HTERT RPE-1 (cell line): ENCODE measurements around the gene SLC25A26.

ENCODE experiments used
- in situ Hi-C: fragments of 300-500 bp; cut with MboI; formaldehyde crosslinking; loops from 4 replicates; pipeline ENCODE4 v1.14.3; 2020; ENCODE audit warnings: low sequenced_read_pairs

Gene SLC25A26

DNA sequence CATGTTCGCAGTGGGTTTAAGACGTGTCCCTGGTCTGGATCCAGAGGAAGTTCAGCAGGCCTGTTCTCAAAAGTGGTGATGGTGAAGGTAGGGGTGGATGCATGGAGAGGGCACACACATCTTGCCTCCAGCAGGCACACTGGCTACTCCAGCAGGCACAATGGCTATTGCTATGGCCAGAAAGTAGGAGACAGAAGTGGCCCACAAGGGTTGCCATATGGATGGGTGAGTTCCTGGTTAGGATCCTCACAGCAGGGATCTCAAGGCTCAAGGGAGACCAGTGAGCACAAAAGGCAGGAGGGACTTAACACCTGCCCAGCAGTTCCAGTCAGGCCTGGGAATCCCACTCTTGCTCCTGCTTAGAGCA is 172.1 kb downstream of the SLC25A26 start:
- in situ Hi-C loops: no loop called here

DNA sequence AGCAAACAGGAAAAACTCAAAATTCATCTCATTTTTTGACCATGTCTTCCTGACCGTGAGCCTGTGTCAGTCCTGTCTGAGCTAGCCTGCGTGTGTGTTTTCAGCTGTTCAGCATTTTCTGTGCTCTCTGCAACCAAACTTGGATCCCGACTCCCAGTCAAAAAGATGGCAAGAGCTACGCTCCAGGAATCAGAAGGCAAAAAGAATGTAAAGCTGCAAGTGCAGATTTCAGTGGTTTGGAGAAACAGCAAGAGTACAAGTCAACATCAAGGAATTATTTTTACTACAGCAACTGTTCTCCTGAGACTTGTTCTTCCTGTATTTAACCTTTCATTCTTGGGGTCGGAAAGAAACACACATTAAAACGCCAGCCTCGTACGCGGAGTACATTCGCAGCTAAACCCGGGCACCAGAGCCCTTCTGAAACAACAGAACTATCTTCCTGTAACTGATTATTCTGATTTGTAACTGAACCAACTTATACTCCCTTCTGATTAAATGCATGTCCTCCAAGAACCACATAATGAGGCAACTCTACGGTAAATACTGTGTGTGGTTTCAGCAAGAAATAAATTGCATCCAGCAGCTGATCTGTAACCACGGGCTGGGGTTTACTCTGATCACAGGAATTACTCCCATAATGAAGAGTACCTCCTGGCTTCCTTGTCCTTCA is 172.7 kb downstream of the SLC25A26 start:
- in situ Hi-C loops: no loop called here

DNA sequence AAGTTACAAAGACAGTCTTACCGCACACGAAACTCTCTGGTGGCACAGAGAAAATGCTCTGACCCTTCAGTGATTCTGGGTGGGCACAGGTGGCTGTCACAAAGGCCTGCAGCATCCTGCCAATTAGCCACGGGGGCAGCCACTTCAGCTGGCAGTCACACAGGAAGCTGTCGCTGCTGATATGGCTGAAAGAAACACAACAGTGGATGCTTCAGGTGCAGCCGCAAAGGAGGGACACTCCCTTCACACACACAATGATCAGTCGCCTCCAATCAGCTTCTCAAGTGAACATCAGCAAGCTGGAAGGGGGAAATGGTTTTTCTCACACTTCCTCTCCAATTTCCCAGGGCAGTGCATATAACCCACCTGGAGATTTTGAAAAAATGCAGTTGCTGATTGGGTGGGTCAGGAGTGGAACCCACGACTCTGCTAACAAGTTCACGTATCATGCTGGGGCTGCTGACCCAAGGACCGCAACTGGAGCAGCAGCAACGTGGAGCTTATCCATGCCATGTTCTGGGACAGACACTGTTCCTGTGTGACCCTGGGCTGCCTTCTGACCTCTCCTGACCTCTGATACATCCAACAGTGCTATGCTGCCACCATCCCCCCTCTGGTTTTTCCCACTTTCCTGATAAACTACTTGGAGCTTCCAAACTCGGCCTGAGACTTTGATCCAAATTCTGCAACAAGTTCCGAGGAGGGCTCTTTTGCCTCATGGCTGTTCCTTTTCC is 173.4 kb downstream of the SLC25A26 start:
- in situ Hi-C loops: no loop called here

DNA sequence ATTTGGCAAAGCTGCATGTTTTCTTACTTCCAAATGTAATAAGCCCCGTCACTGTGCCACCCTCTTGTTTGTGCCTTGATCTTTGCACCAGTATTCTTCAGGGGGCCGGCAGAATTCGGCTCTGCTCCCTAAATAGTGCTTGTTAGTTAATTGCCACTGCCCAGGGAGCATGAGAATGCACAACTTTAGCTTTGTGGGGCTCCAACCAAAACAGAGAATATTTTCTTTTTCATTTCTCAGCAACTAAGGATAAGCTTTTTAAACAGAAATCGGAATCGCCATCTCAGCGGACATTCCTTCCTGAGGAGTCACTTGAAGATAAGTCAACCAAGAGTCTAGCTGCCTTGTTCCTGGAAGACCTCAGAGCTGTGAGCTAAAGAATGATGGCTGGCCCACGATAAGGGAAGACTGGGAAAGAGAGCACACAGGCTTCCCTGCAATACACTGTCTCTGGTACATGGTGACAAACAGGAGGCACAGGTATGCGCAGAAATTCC is 174.0 kb downstream of the SLC25A26 start:
- in situ Hi-C loops: no loop called here

DNA sequence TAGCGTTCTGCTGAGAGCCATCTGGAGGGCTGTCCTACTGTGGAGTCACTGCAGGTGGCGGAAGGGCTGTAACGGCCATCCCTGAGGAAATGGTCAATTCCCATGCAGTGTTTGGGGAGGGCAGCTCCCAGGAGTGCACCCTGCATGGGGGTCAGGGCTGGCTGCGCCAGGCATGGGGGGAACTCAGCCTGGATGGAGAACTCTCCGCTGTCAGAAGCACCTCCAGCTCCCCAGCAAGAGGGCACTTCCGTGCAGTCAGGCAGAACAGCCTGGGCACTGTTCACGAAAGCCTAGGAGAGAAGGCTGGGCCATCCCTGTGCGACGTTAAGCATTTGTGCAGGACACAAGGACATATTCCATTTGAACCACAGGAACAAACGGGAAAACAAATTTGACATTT is 174.8 kb downstream of the SLC25A26 start:
- in situ Hi-C loops: no loop called here

DNA sequence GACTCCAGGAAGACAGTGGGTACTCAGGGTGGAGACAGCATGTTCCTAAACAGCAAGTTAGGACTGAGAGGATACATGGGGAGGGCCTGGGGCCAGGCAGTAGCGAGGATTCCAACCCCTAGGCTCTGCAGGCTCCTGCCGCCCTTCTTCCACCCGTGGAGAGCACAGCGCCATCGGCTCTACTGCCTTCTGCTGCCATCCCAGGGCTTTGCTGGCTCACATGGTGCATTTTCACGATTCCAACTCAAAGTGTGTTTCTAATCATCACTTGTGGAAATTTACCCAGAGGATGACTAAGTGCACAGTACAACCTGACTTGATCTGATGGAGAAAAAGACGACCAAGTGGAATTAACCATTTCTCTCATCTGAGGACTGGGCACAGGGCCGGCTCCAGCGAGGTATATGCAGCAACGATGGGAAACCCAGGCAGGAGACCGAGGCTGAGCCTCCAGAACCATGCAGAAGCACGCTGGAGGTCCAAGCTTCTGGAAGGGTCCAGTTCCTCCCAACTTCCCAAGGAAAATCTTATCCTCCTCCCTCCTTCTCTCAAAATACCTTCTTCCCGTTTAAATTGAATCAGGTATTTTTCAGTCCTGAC is 175.5 kb downstream of the SLC25A26 start:
- in situ Hi-C loops: no loop called here

DNA sequence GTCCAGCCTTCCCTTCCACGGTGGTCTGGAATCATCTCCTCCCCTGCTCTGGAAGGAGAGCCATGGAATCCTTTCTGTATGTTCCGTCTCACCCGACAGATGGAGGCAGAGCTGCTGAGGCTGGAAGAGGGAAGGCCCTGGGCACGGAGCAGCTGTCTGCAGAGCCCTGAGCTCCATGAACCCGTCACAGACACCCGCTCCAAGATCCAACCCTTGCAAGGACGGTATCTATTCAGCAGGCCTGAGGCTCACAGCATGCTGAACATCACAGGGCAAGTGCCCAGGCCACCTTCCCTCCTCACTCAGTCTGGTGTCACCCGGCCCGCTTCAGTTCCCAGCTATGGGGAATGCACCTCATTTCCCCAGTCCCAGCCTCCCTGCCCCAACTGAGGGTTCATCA is 176.1 kb downstream of the SLC25A26 start:
- in situ Hi-C loops: no loop called here

DNA sequence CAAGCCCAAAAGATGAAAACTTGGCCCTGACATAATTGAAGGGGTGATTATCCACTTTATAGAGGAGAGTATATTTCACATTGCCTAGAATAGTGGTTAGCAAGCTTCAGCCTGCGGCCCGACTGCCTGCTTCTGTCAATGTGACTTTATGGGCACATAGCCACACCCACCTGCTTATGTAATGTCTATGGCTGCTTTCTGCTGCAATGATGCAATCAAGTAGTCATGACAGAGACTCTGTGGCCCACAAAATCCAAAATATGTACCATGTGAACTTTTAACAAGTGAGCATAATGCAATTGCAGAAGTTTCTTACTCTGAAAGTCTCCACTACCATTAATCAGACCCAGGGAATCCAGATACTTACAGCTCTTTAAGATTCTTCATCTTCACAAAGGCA is 176.9 kb downstream of the SLC25A26 start:
- in situ Hi-C loops: no loop called here

DNA sequence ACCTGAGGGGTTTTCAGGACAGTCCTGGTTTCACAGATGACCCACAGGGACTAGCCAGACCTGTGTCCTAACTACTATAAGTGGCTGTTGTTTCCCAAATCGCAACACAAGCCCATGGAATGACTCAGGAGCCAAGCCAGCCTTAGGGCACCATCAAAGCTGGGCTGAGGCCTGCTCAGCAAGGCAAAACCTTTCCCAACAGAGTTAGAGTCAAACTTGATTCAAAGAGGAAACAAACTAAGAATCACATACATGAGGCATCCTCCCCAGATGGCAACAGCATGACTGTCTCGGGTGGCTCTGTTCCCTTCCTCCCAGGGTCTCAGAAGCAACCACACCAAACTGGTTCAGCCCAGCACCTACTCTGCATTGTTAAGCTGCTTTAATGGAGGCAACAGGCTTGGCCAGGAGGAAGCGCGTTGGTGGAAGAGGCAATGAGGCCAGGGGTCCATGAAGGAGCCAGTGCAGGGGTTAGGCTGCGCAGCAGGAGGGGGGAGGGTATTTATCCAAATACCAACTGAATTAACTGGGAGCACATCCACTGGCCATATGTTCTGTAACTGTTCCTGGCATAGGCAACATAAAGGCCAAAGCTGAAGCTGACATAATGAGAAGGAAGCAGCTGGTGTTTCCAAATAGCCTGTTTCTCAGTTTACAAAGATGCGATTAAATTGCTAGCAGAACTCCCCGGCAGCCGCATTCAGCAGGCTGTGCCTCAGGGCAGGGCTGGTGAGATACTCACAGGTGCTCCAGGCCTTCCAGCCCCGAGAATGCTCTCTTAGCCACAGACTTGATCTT is 177.6 kb downstream of the SLC25A26 start:
- in situ Hi-C loops: no loop called here

DNA sequence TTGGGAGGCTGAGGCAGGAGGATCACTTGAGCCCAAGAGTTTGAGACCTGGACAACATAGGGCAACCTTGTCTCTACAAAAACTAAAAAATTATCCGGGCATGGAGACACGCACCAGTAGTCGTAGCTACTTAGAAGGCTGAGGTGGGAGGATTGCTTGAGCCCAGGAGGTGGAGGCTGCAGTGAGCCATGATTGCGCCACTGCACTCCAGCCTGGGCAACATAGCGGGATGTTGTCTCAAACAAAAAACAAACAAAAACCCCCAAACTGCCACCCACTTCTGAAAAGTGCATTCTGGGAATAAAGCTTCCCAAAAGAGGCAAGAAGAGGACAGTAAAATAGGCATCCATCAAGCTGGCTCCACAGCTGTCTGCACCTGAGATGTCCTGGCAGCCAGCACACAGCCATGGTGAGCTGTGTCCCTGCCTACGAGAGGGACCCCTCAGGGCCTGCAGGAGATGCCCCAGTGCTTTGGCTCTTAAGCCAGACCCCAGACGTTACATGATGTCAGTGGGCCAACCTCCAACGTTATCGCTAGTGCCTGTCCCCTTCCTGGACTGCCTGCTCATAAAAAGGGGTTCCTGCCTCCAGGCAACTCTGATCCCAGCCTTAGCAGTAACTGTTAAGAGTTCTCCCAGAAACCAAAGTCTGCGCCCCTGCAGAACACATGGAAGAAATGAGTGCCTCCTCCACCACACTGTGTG is 178.9 kb downstream of the SLC25A26 start:
- in situ Hi-C loops: no loop called here

DNA sequence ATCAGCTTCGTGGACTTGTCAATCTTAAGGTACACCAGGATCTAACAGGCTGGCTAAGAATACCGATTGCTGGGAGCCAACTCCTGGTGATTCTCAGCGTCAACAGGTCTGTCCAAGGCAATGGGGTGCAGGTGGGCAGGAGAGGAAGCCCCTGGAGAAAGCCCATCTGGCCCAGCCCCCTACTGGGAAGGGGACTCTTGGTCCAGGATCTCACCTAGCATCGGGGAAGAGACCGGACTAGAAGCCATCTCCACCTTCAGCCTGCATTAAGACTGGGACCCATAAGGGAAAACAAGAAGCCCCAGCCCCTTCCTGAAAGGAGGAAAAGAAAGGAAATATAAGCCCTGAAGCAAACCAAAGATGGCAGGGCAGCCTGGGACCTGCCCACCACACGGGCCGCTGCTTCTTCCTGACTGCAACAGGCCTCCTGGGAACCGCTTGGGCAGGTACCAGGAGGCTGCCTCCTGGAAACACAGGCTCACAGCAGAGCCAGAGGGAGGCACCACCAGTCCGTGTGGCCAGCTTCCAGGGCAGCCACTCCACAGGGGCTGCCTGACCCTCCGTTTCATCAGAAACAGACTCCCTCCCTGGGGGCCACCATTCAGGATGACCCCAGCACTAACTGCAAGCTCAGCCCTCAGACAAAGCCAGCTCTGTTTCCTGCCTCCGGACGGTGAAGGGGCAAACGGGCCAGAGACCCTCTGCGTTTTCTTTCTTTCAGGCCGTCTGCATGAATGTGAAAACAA is 179.8 kb downstream of the SLC25A26 start:
- in situ Hi-C loops: no loop called here

DNA sequence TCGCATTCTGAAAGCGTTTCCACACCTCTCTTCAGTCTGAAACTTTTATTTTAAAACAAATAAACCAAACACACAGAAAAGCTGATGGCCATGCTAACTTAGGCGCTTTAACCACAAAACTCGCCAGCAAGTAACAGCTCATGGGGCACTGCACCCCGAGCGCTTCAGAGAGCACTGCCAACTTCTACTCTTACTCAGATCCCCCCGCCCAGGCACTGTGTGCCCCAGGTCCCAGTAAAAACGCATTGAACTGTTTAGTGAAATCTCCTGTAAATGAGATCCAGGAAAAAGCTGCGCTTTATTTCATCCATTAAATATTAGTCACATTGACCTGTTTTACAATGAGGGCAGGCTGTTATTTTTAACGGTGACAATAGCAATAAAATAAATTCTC is 180.4 kb downstream of the SLC25A26 start:
- in situ Hi-C loops: no loop called here

DNA sequence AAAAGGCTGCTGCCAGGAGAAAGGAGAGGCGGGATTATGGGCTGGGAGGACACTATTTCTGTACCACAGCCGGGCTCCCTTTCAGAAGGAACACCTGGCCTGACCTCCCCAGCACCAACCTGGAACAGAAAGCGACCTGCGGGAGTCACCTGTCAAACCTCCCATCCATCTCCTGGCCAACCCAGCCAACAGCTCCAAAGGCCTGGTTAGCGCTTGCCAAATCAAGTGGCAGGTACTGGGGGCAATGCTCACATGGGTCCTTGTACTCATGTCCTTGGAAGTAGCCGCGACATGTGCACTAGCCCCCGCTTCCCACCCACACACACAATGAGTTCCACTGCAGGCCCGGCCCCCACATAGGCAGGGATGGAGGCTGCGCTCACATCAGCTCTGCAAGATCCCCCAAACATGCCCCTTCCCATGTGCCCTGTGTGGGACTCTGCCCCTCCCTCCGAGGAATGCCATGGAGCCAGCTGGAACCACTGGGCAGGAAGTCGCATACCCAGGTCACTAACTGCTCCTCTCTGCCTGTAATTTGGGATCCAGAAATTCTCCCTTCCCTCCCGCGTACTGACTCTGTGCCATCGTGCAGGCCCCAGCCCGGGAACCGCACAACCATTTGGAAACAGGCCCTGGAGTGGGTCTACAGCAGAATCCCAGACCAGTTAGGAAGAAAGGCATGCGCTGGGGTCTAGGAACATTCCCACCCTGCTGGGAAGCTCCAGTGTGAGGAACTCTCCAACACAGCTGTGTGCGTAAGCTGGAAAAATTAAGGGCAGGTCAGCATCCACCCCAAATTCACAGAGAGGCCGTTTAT is 181.1 kb downstream of the SLC25A26 start:
- in situ Hi-C loops: no loop called here

DNA sequence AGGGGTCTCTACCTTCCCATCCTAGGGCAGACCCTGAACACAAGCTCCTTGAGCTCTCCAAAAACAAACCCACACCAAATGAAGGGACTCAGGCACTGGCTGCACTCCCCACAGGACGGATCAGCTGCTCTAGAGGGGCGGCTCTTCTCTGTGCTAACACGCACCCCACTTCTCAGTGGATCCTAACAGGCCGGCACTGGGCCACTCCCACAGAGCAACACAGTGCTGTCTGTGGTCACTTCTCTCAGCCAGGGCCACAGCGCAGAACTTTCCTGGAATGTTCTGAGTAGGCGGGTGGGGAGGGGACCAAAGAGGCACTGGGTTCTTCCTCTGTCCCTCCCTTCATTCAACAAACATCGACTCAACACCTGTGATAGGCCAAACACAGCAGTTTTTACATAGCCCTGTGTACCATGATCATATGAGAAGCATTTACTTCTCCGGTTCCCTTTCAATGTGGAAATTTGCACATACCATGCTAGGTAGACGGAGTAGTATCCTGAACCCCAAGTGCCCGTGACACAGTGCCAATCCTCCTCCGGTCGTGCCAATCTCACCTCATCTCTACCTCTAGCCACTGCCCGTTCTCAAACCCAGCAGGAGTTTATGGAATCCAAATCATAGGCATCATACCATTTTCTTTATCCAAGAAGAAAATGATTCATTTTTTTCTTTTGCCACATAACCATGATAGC is 181.9 kb downstream of the SLC25A26 start:
- in situ Hi-C loops: no loop called here

DNA sequence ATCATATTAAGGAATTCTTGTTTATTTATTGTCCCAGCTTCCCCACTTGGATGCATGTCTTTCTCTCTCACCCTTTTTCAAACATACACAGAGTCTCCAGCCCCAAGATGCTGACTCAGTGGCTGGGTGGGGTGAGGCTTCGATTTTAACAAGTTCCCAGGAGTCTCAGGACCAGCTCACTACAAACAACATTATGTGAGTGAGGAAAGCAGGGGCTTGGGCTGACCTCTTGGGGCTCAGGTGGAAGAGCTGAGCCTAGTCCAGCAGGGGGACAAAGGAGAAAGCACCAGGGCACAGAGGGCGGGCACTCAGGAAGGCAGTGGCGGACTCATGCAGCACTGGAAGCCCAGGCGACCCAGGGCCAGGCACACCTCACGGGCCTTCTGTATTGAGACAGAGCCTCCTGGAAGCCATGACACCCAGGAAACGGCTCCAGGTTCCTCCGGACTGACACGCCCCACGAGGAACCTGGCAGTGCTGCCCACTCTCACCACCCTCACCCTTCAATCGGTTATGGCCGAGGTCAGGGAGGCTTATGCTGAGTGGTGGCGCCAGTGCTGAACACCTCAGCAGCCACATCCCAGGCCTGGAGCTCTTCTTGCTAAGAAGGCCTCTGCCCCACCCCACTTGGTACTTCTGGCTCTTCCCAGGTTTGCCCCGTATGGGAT is 182.7 kb downstream of the SLC25A26 start:
- in situ Hi-C loops: no loop called here

DNA sequence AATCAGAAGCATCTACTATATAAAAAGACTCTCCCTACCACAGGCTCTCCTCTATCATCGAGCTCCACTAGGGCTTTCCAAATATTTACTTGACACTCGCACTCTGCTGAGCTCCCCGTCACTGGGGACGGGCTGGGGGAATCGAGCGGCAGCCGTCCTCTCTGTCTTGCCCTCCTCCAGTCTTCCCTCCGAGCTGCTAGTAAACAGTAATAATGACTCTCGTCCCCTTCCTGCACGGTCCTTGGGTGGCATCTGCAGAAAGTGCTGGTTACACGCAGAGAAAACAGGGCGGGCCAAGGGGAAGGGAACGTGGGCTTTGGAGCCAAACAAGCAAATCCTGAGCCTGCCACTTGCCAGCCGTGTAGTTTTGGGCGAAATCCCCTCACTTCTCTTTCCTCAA is 183.4 kb downstream of the SLC25A26 start:
- in situ Hi-C loops: no loop called here

DNA sequence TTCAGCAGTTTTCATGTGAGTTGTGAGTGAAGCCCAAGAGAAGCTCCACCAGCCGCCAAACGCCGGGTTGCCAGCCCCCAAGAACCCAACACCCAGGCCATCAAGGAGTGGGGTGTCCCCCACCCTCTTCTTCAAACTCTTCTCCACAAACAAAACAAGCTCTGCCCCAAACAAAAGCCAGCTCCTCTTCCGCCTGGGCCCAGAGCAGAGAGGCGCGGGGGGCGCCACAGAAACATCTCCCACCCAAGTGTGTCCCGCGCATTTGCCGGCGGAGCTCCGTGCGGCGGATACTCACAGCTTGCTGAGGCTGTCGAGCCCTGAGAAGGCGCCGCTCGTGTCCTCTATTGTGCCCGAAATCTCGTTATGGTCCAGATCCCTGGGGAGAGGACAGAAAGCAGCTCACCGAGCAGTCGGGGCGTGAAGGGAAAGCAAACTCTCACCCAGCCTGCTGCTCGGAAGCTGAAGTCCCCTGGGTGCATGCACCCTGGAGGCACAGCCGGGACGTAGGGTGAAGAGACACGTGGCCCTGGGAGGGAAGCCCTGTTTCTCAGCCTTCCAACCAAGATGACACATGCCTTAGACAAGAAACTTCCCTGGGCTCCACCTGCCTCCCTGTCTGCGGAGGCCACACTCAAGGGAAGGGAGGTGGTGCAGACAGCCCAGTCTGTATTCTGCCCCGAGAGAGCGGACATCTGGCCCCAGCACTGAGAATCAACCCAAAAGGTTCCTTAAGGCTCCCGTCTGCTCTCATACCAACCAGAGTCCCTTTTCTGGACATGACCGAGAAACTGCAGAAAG is 184.3 kb downstream of the SLC25A26 start:
- in situ Hi-C loops: no loop called here
